HG03135 (cell line): ENCODE data around the gene PM20D2.

Source experiments
- ATAC-seq: cut with Tn5 transposase; IDR thresholded peaks from one replicate; pipeline ENCODE4 v1.9.1; 2021; ENCODE audit warnings: mild to moderate bottlenecking, moderate library complexity; ENCODE audit not compliant: unreplicated experiment

The PM20D2 gene

GRCh38 chr6:89198235-89198634 is 52.4 kb downstream of the PM20D2 start:
- no peak for ATAC-seq

- ATAC-seq = no peak
Observed at GRCh38 chr6:89199579-89199978, 53.7 kb downstream of the PM20D2 start.

GRCh38 chr6:89200706-89201215 is 54.9 kb downstream of the PM20D2 start:
- ATAC-seq = no peak

- ATAC-seq = no peak
Observed at GRCh38 chr6:89204096-89204495, 58.2 kb downstream of the PM20D2 start.

GRCh38 chr6:89205819-89206218 is 60.0 kb downstream of the PM20D2 start:
- ATAC-seq = no peak

- ATAC-seq = no peak
Observed at GRCh38 chr6:89208551-89208950, 62.7 kb downstream of the PM20D2 start.

- ATAC-seq = no peak
Observed at GRCh38 chr6:89209457-89209856, 63.6 kb downstream of the PM20D2 start.

- ATAC-seq = no peak
Observed at GRCh38 chr6:89212472-89212871, 66.6 kb downstream of the PM20D2 start.

- no peak for ATAC-seq
Observed at GRCh38 chr6:89214197-89214596, 68.3 kb downstream of the PM20D2 start.
